ENCODE data around the gene SLC9B2. TPM values are rescaled to one million over a fixed set of nuclear protein-coding genes. Genes with fewer than 3 reads are reported as not detected.

SLC9B2 gene
- total RNA-seq, 4 donors from 2014 or later, result 12.9 to 34.0 (median 19.0) TPM

- Histone ChIP-seq H3K4me3 (peak overlapping the region; percentile 53 to 63 (median 56)), H3K27me3 (no peaks in the 10 kb centered on the region), H3K36me3 (no peaks in the 10 kb centered on the region), H3K27ac (replicated peaks in 1 of 4) (peak overlapping the region; percentile 89 to 90 (median 90)), H3K4me1 (peaks cover 7 to 18% (median 14%) of the 10 kb centered on the region in 4 donors), H3K9me3 (no peaks in the 10 kb centered on the region)
- TF ChIP-seq POLR2A (IDR thresholded peaks at IDR 0.05; ENCODE audit: low read depth) (no peak), CTCF (IDR thresholded peaks at IDR 0.05) (no peak), POLR2AphosphoS5 (IDR thresholded peaks at IDR 0.05) (no peak), EP300 (IDR thresholded peaks at IDR 0.05) (no peak)
- WGBS, result 35% methylated on average over 7 of the region's 8 CpGs
- intact Hi-C loops (cut with DNase I), result loop anchor here (2.0 kb wide), 3 partner anchors 80 to 192 kb away; partner anchors contain the start of genes BDH2, CISD2 and UBE2D3
- DNase-seq (ENCODE audit: extremely low spot score), result no peak
Measured at GRCh38 chr4:103018391-103019307, 57.9 kb downstream of the SLC9B2 start.

GRCh38 chr4:103012551-103012950 lies 64.0 kb downstream of the SLC9B2 start:
- Histone ChIP-seq H3K36me3 (no peaks in the 10 kb centered on the region), H3K4me1 (peaks cover 19 to 29% (median 21%) of the 10 kb centered on the region in 4 donors), H3K4me3 (no peak overlapping the region), H3K9me3 (no peaks in the 10 kb centered on the region), H3K27ac (replicated peaks in 1 of 4) (peak overlapping the region; percentile 64 to 82 (median 78)), H3K27me3 (no peaks in the 10 kb centered on the region)
- intact Hi-C loops (cut with DNase I), result loop anchor here (5.0 kb wide), 1 partner anchor 390 kb away; no protein-coding TSS in a partner anchor
- no peak for DNase-seq (ENCODE audit: extremely low spot score)
- TF ChIP-seq POLR2A (IDR thresholded peaks at IDR 0.05; ENCODE audit: low read depth) (no peak), EP300 (IDR thresholded peaks at IDR 0.05) (peak; percentile 70), POLR2AphosphoS5 (IDR thresholded peaks at IDR 0.05) (peak; percentile 36 to 61)

- Histone ChIP-seq H3K4me3 (no peak overlapping the region), H3K9me3 (no peaks in the 10 kb centered on the region), H3K4me1 (peaks cover 19 to 29% (median 21%) of the 10 kb centered on the region in 4 donors), H3K36me3 (no peaks in the 10 kb centered on the region), H3K27me3 (no peaks in the 10 kb centered on the region), H3K27ac (replicated peaks in 1 of 4) (peak overlapping the region; percentile 64 to 82 (median 78))
- no peak for TF ChIP-seq CTCF (IDR thresholded peaks at IDR 0.05)
- no peak for TF ChIP-seq EP300 (IDR thresholded peaks at IDR 0.05)
- no peak for TF ChIP-seq POLR2A (IDR thresholded peaks at IDR 0.05; ENCODE audit: low read depth)
- no peak for TF ChIP-seq POLR2AphosphoS5 (IDR thresholded peaks at IDR 0.05)
- no peak for DNase-seq (ENCODE audit: extremely low spot score)
- intact Hi-C loops (cut with DNase I), result loop anchor here (5.0 kb wide), 1 partner anchor 390 kb away; no protein-coding TSS in a partner anchor
- WGBS, result 59% methylated on average over 1 of the region's 1 CpG
Measured at GRCh38 chr4:103012060-103012459, 64.5 kb downstream of the SLC9B2 start.

- H3K4me3 ChIP-seq, result no peak overlapping the region
- peak overlapping the region; percentile 64 to 82 (median 78) for H3K27ac ChIP-seq (replicated peaks in 1 of 4)
- no peaks in the 10 kb centered on the region for H3K27me3 ChIP-seq
- DNase-seq (ENCODE audit: extremely low spot score), result no peak
- peaks cover 19 to 29% (median 21%) of the 10 kb centered on the region in 4 donors for H3K4me1 ChIP-seq
- H3K36me3 ChIP-seq, result no peaks in the 10 kb centered on the region
- TF ChIP-seq CTCF (IDR thresholded peaks at IDR 0.05) (no peak), POLR2AphosphoS5 (IDR thresholded peaks at IDR 0.05) (no peak), EP300 (IDR thresholded peaks at IDR 0.05) (no peak)
- no peaks in the 10 kb centered on the region for H3K9me3 ChIP-seq
- intact Hi-C loops (cut with DNase I), result loop anchor here (2.0 to 5.0 kb wide), 2 partner anchors 183 to 389 kb away; no protein-coding TSS in a partner anchor
- 80% methylated on average over 4 of the region's 4 CpGs for WGBS
Measured at GRCh38 chr4:103011378-103012025, 65.1 kb downstream of the SLC9B2 start.

GRCh38 chr4:103010804-103011203 lies 65.8 kb downstream of the SLC9B2 start:
- WGBS, result 93% methylated on average over 1 of the region's 1 CpG
- peak overlapping the region in 3 of 4 donors; percentile 74 to 82 (median 81) for H3K27ac ChIP-seq (replicated peaks in 1 of 4)
- peaks cover 19 to 29% (median 21%) of the 10 kb centered on the region in 4 donors for H3K4me1 ChIP-seq
- intact Hi-C loops (cut with DNase I), result loop anchor here (2.0 to 5.0 kb wide), 2 partner anchors 182 to 389 kb away; no protein-coding TSS in a partner anchor
- H3K36me3 ChIP-seq, result no peaks in the 10 kb centered on the region
- no peaks in the 10 kb centered on the region for H3K9me3 ChIP-seq
- no peak for DNase-seq (ENCODE audit: extremely low spot score)
- H3K27me3 ChIP-seq, result no peaks in the 10 kb centered on the region
- no peak overlapping the region for H3K4me3 ChIP-seq
- TF ChIP-seq POLR2AphosphoS5 (IDR thresholded peaks at IDR 0.05) (no peak), CTCF (IDR thresholded peaks at IDR 0.05) (no peak), EP300 (IDR thresholded peaks at IDR 0.05) (no peak), POLR2A (IDR thresholded peaks at IDR 0.05; ENCODE audit: low read depth) (no peak)
